HG02840 (cell line): ENCODE measurements around the gene SOX5.

Source experiments
- ATAC-seq: cut with Tn5 transposase; IDR thresholded peaks from one replicate; pipeline ENCODE4 v1.9.1; 2021; ENCODE audit warnings: mild to moderate bottlenecking, moderate library complexity, moderate number of reproducible peaks; ENCODE audit not compliant: unreplicated experiment, low FRiP score

Gene SOX5

DNA sequence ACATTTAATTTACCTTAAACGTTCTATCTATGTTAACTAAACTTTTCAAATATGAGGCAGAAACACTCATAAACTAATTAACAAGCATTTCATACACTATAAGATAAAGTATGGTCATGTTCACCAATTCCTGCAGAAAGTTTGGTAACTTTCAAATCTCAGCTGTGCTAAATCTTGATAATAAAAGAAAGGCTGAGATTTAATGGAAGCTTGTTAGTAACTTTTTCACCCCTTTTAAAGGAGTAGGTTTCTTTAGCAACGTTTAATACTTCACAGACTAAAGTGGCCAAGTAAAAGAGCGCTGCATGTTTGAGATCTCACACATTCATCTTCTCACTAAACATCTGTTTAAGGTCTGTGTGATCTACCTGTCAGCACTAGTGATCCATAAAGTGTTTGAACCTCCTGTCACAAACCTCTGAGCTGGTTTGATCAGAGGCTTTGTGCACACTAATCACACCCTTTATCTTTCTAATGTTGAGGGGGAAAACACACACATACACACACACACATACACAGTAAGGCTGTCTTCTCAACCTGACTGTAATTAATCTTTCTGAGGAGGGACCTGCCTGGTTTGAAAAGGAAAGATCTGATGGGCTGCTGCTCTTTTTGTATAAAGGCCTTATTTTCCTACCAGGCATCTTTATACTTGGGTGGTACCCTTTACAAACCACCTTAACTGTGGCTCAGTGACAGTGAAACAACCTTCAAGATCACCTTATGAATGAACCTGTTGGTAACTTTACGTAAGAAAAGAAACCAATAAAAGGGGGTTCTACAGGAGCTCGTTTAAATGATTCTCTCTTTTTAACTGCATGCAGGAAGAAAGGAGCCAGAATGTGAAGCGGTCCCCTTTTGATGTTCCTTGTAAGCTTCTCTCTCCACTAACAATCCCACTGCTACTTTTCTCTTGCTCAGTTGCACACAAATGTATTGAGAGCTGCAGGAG, 244.2 kb downstream of the SOX5 start:
- ATAC-seq = no peak

DNA sequence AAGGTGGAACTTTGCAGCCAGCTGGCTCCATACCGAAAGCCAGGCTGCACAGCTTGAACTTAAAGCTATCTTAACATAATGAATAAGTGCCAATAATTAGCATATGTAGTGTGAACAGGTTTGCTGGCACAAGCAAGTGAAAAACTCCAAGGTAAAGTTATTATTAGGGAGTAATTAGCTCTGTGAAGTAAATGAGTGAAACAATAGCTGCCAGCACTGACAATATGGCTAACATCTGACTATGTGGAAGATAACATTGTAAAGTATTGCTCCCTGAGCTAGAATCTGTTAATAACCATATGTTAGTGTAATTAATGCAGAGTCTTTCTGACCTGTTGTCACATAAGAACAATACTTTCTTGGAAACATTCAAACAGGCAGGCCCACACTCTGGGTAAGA, 246.4 kb downstream of the SOX5 start:
- no peak for ATAC-seq

DNA sequence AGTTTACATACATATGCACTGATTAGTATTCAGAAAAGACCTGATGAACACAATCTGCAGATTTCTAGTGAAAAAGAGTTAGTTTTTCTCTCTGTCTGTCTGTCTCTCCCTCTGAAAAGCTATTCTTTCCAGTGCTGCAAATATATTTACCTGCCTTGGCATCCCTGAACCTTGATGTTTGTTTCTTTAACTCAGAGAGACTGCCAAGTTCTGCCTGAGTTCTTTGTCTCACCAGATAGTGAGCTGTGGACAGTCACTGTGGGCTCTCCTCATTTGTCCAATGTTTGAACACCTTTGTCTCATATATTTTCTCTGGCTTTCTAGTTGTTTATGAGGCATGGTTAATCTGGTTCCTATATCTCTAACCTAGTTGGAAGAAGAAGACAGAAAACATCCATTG, 250.4 kb downstream of the SOX5 start:
- ATAC-seq = no peak

DNA sequence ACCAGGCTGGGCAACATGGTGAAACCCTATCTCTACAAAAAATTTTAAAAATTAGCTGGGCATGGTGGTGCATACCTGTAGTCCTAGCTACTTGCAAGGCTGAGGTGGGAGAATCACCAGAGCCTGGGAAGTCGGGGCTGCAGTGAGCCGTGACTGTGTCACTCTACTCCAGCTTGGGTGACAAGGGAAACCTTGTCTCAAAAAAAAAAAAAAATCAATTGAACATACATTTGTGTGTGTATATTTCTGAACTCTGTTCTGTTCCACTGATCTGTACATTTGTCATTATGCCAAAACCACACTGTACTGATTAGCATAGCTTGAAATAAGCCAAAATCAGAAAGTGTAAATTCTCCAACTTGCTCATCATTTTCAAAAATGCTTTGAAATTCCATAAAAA, 254.6 kb downstream of the SOX5 start:
- no peak for ATAC-seq

DNA sequence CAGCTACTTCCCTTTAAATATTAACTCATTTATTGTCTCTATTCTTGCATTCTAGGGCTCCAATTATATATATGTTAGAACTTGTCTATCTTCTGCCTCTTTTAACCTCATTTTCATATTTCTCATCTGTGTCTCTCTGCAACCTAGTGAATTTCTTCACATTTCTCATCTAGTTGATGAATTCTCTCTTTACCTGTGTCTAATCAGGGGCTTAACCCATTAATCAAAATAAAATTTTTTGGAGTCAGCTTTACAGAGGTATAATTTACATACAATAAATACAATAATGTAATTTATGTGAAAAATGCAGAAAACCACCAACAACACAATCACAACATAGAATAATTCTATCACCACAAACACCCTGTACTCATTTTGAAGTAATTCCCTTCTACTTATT, 255.2 kb downstream of the SOX5 start:
- no peak for ATAC-seq

DNA sequence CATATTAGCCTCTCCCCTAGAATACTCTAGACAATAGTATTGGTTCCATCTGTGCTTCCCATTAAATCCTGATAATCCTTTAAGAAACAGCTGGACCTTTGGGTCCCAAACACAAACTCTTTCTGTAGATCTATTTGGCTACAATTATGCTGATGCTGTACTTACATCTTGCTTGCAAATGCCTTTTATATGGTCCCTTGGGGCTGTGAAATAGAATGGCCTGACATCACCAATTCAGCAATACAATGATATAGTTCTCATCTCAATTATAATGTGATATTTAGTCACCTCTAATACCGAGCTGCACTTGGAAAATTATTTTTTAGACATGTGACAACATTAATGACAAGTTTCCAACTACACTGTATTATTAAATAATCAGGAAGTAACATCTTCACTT, 261.5 kb downstream of the SOX5 start:
- no peak for ATAC-seq

DNA sequence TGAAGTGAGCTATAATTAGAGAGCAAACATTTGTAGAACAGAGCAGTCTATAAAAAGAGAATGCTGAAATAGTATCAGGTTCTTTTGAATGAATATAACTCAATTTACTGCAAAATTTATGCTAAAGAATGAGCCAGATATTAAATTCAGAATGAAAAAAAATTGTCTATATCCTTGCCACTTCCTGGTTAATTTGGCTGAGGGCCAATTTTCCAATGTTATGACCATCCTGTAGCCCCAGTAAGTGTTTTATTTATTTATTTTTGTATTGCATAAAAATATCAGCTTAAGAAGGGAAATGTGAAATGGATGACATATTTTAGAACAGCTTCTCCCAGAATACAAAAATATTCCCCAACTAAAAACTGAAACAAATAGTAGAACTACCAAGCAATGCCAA, 263.4 kb downstream of the SOX5 start:
- ATAC-seq = no peak

DNA sequence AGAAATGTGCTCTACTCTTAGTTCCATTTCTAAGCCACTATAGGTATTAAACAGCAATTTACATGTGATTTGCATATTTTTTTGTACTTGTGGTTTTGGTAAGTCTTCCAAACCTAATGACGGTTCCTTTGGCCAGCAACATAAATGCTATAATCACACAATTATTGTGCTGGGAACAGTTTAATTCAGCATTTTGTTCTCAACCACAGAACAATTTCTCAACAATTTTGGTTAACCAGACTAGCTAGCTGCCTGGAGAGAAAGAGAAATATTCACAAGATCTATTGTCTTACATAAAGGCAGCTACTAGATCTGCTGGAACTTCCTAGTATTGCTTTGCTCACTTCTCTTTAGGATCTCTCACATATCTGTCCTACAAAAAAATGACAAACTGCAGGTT, 265.3 kb downstream of the SOX5 start:
- no peak for ATAC-seq

DNA sequence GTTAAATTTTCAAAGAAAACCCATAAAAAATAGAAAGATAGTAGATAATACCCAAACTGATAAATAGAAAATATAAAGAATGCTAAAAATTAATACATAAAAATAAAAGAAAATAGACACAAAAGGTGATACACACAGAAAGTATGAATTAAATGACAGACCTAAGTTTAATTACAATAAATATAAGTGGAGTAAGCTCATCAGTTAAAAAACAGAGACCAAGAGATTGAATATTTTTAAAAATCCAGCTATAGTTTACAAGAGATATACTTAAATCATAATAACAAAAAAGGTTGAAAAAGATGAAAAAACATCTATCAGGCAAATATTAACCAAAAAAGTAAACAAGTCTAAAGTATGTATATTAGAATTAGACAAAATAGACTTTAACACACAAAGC, 268.2 kb downstream of the SOX5 start:
- ATAC-seq = no peak

DNA sequence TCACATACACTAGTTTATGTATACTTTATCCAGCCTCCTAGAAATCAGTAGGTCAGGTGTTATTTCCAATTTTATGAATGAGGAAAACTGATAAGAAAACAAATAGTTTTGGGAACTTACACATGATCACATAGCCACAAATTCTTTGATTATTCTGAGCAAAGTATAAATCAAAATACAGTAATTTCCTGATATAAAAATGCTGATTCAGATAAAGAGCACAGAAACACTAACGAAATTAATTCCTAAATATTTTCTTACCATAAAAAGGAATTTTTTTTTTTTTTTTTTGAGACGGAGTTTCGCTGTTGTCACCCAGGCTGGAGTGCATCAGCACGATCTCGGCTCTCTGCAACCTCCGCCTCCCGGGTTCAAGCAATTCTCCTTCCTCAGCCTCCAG, 275.4 kb downstream of the SOX5 start:
- no peak for ATAC-seq

DNA sequence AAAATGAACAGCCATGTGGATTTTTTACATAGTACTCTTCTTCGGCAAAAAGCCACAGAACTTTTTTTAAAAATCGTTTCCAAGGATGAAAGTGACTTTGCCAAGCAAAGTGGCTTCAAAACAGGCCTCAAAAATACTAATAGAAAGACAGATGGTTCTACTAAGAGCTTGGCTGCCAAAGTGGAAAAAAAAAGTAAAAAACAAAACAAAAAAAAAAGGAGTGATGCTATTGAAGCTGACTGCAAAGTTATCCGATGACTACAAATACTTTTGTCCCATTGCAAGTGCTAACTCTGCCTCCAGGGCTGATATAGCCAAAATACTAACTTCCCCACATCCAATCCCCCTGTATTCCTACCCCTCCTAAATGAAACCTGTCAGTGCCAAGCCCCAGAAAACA, 277.6 kb downstream of the SOX5 start:
- ATAC-seq = no peak

DNA sequence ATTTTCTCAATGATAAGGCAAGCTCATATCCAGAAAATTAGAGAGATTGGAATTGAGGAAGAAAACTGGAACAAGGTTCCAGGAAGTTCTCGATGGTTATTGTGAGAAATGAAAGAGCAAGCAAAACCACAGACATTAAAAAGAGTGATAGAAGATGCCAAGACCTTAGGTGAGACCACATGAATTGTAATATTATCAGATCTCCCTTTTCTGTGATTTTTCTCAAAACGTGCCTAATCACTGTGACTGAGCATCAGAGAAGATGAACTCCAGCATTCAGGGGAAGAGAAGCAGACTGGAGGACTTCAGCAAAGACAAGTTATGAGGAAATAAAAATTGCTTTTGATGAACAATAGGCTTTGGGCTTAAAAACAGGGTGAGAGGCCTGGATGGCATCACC, 278.8 kb downstream of the SOX5 start:
- no peak for ATAC-seq

DNA sequence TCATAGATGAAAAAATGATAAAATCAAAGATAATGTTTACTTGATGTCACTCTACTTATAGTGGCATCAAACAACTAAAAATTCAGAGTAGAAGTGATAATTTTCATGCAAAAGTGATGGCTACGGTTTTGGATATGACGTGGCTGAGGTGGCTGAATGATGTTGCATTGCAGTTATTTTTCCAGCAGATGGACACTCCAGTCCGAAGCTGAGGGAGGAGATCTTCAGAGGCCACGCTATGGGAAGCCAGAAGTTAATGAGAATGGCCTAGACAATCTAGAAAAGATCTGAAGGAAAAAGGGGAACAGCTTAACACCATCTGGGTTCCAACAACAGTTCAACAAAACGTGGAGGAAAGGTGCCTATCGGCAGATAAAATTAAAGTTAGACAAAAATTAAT, 279.8 kb downstream of the SOX5 start:
- no peak for ATAC-seq

DNA sequence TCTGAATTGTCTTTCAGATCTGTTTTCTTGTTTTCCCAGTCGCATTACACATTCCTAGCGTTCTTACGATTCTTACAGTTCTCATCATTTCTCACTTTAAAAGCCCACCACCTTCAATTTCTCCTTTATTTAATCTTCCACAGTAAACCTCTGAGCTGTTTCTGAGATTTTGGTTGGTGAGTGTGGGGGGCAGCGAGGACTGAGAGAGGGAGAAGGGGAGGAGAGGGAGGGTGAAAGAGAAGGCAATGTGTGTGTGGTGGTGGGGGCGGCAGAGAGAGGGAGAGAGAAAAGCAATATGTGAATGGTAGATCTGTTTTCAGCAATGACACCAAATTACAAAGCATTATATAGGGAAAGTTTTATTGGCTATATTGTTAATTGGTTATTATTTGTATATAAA, 282.6 kb downstream of the SOX5 start:
- no peak for ATAC-seq

DNA sequence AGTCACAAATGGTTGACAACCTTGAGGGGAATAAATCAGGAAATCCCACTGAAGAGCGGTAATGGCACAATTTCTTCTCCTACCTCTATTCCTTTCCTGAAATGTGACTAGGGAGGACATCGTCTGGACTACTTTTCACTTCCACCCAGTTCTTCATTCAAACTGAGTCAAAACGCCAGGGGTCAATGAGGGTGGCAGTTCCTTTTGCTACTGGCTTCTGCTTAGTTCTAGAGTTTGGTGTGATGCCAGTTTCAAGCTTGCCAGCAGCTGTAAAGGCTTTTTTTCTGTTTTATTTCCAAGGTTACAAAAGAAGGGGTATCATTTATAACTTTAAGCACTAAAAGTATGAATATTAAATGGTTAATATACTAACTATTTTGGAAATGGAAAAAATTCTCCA, 286.5 kb downstream of the SOX5 start:
- no peak for ATAC-seq

DNA sequence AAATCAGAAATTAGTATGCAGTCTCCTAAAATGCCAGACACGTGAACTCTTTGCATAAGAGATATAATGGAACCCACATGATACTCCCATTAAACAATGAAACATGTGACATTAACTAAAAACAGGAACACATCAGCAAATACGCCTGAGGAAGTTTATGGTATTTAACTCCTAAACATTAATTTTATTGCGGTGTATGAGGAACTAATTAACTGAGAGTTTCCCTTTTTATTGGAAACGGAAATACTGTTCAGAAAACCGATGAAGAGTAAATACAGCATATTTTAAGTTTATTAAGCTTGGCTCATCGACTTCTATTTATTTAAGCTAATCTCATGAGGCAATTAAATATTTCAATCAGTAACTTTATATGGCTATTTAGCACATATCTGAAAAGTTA, 290.3 kb downstream of the SOX5 start:
- no peak for ATAC-seq

DNA sequence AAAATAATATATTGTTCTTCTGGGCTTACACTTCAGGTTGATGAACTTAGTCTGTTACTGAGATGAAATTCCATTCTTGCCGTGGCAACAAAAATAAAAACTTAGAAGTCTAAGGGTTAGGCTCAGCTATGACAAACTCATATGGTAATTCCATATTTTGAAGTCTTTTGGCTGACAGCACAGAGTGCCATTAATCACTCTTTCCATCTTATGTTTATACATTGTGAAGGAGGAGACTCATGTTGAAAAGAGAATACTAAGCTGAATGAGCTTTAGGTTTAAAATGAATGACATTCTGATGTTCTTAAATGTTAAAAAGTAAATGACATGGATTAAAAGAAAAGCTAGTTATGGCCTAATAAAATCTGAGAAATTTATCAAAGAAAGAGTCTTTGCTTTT, 291.9 kb downstream of the SOX5 start:
- no peak for ATAC-seq

DNA sequence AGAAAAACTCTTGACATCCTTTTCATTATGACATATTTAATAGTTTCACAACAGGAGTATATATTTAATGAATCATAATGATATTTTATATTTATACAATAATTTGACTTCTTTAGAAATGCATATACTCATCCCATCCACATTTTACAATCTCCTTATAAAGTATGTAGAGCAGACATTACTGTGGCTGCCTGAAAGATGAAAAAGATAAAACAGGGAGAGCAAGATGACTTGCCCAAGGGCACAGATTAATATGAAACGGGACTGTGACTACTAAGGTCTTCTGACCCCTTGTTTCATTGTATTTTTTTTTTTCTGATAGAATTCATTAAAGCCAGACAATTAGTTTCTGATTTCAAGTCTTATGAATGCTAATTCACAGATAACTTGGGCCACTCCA, 293.6 kb downstream of the SOX5 start:
- no peak for ATAC-seq

DNA sequence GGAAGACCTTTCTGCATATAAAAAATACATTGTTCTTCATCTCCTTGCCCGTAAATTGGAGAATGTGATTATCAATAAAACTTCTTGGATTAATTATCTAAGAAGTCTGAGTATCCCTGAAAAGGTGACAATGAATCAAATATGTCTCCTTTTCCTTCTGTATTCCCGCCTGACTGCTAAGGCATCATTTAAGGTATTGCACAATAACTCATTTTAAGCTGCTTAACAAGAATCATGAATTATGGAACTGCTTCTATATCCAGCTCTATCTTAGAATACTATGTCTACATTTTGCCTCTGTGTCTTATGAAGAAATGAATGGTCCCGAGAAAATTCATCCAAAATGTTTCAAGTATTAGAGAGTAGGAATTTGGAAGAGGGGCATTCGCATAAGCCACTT, 294.4 kb downstream of the SOX5 start:
- ATAC-seq = no peak

DNA sequence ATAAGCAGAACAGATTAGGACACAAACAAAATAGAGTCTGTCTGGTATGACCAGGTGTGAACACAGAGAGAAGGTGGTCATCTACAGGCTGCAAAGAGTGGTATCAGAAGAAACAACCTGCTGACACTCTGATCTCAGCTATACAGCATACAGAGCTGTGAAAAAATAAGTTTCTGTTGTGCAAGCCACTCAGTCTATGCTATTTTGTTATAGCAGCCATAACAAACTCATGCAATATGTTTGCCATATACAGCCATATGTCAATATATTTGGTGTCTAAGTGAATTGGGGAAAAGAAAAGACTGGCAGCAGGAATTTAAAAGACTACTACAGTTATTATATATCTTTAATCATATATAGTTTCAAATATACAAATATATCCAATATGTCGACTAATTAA, 300.9 kb downstream of the SOX5 start:
- ATAC-seq = no peak

DNA sequence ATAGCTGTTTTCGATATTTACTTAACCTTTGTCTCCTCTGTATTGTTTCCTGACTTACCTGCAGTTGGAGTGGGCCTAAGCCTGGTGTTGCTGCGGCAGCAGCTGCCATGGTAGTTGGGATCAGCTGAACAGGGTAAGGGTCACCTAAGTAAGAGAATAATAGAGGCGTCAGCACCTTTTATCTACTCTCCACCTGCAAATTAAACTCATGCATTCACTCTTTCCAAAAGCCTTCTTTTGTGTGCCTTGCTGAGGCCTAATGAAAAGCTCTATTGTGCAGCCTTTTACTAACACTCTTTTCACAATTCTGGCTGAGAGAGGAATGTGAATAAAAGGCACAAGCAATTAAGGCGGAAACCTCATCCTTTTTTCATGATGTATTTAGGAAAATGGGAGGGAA, 308.7 kb downstream of the SOX5 start:
- no peak for ATAC-seq

DNA sequence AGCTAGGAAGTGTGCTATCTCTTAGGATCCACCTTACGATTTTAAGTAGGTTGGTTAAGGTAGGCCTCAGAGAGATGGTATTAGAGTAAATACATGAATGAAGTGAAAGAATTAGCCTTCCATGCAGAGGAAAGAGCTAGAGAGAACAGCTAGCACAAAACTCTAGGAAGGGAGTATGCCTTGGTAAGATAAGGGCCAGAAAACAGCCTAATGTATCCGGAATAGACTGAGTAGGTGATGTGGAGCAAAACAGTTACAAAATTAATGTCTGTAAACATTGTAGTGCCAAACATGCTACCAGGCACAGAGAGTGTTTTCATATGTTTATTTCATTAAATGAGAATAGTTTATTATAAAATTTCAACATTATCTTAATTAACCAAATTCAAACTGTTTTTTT, 315.1 kb downstream of the SOX5 start:
- ATAC-seq = no peak
